Left lung (tissue), 10 donors: Measurements from ENCODE around the gene AOPEP. TPM values are rescaled to one million over a fixed set of nuclear protein-coding genes. Genes with fewer than 3 reads are reported as not detected.

Experiments
- ATAC-seq: fragments of 200-7000 bp; cut with Tn5 transposase; one replicate; pipeline ENCODE4 v1.9.1; 2020; ENCODE audit warnings: moderate library complexity
- DNase-seq, 4 donors: peaks; one replicate each; pipeline ENCODE4 v3.0.0-alpha.2; 2013 to 2020
- H3K27ac ChIP-seq, 2 donors: fragments of 200-600 bp; sonication (generic) in 1 of 2; one replicate each; pipeline versions ENCODE4 v1.5.0 to v1.8.0; 2020 to 2021
- H3K27me3 ChIP-seq, 2 donors: fragments of 200-600 bp; sonication (generic) in 1 of 2; one replicate each; pipeline versions ENCODE4 v1.5.0 to v1.8.0; 2020 to 2021
- H3K36me3 ChIP-seq, 2 donors: fragments of 200-600 bp; sonication (generic) in 1 of 2; one replicate each; pipeline versions ENCODE4 v1.5.0 to v1.8.0; 2020 to 2021
- H3K4me1 ChIP-seq, 2 donors: fragments of 200-600 bp; one replicate each; pipeline ENCODE4 v1.8.0; 2021
- H3K4me3 ChIP-seq, 2 donors: fragments of 200-600 bp; sonication (generic) in 1 of 2; one replicate each; pipeline versions ENCODE4 v1.5.0 to v1.8.0; 2020 to 2021; ENCODE audit warnings: mild to moderate bottlenecking in 1 of 2
- H3K9me3 ChIP-seq, 2 donors: fragments of 200-600 bp; sonication (generic) in 1 of 2; one replicate each; pipeline versions ENCODE4 v1.5.0 to v1.8.0; 2020 to 2021
- intact Hi-C, 2 donors: fragments of 100-400 bp; cut with DNase I; formaldehyde crosslinking; loops; one replicate each; pipeline versions ENCODE4 v1.11.2 to v1.14.2; 2022
- polyA plus RNA-seq, 6 donors: library from polyadenylated mRNA; unstranded; fragments of 120-200 nt; gene quantifications; one replicate each; pipeline ENCODE4 v1.2.1, GENCODE V29; 2013; ENCODE audit not compliant: insufficient read length in 6 of 6
- total RNA-seq, 2 donors: library from RNA; stranded (reverse); fragmentation: NEBNext Ultra II Directional; extraction: Animal tissue kit (Norgen Biotek cat#: 25700); gene quantifications; one replicate each; pipeline ENCODE4 v1.2.1, GENCODE V29; 2021
- TF ChIP-seq, protein P1 (sequence below), 2 donors: fragments of 200-600 bp; sonication (generic) in 1 of 2; IDR thresholded peaks; one replicate each; pipeline versions ENCODE4 v1.5.0 to v1.8.0; 2021; ENCODE audit warnings: antibody characterized with exemption in 2 of 2
- donor health status: DM: no; HTN: yes; CAD: no.
- donor health status: DM: no; HTN: no; CAD: no.

The AOPEP gene
- total and polyA plus RNA-seq, 8 donors, result 32.5 to 83.2 (median 39.9) TPM

- no peak for DNase-seq
- H3K9me3 ChIP-seq, result no peaks in the 10 kb centered on the region
- no peak for ATAC-seq
- H3K27me3 ChIP-seq, result no peaks in the 10 kb centered on the region
- H3K27ac ChIP-seq, result no peak overlapping the region
- intact Hi-C loops, result no loop called here
- H3K4me3 ChIP-seq, result no peak overlapping the region
- peaks cover 0 to 9% of the 10 kb centered on the region in 2 donors for H3K4me1 ChIP-seq
- H3K36me3 ChIP-seq, result no peaks in the 10 kb centered on the region
- TF ChIP-seq, protein P1, sequence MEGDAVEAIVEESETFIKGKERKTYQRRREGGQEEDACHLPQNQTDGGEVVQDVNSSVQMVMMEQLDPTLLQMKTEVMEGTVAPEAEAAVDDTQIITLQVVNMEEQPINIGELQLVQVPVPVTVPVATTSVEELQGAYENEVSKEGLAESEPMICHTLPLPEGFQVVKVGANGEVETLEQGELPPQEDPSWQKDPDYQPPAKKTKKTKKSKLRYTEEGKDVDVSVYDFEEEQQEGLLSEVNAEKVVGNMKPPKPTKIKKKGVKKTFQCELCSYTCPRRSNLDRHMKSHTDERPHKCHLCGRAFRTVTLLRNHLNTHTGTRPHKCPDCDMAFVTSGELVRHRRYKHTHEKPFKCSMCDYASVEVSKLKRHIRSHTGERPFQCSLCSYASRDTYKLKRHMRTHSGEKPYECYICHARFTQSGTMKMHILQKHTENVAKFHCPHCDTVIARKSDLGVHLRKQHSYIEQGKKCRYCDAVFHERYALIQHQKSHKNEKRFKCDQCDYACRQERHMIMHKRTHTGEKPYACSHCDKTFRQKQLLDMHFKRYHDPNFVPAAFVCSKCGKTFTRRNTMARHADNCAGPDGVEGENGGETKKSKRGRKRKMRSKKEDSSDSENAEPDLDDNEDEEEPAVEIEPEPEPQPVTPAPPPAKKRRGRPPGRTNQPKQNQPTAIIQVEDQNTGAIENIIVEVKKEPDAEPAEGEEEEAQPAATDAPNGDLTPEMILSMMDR (IDR thresholded peaks at IDR 0.05), result no peak
Observed at GRCh38 chr9:94913550-94913949, 187.1 kb downstream of the AOPEP start.

- DNase-seq, result no peak
- intact Hi-C loops, result no loop called here
- TF ChIP-seq, protein P1 (IDR thresholded peaks at IDR 0.05), result no peak
- Histone ChIP-seq H3K4me1 (peaks cover 7 to 24% of the 10 kb centered on the region in 2 donors), H3K27me3 (no peaks in the 10 kb centered on the region), H3K4me3 (no peak overlapping the region), H3K36me3 (no peaks in the 10 kb centered on the region), H3K9me3 (no peaks in the 10 kb centered on the region), H3K27ac (no peak overlapping the region)
- ATAC-seq, result no peak
Observed at GRCh38 chr9:94915476-94916450, 189.3 kb downstream of the AOPEP start.

- ATAC-seq (no peak), DNase-seq (no peak)
- peaks cover 11 to 28% of the 10 kb centered on the region in 2 donors for H3K4me1 ChIP-seq
- H3K4me3 ChIP-seq, result no peak overlapping the region
- intact Hi-C loops, result no loop called here
- H3K27me3 ChIP-seq, result no peaks in the 10 kb centered on the region
- no peaks in the 10 kb centered on the region for H3K36me3 ChIP-seq
- TF ChIP-seq, protein P1 (IDR thresholded peaks at IDR 0.05), result no peak
- H3K27ac ChIP-seq, result no peak overlapping the region
- no peaks in the 10 kb centered on the region for H3K9me3 ChIP-seq
Observed at GRCh38 chr9:94916956-94917355, 190.5 kb downstream of the AOPEP start.

- Histone ChIP-seq H3K4me3 (no peak overlapping the region), H3K27ac (no peak overlapping the region), H3K36me3 (no peaks in the 10 kb centered on the region), H3K4me1 (peaks cover 20 to 39% of the 10 kb centered on the region in 2 donors), H3K9me3 (no peaks in the 10 kb centered on the region), H3K27me3 (no peaks in the 10 kb centered on the region)
- TF ChIP-seq, protein P1 (IDR thresholded peaks at IDR 0.05), result no peak
- intact Hi-C loops, result no loop called here
- ATAC-seq (no peak), DNase-seq (no peak)
Observed at GRCh38 chr9:94918038-94918753, 191.7 kb downstream of the AOPEP start.
